ENCODE measurements around the gene RNF17.
"Not testable (repeated sequence)": the region's sequence is repeated elsewhere in the genome, so short reads cannot be mapped to it uniquely, and the experiment has no call there.

Gene RNF17

GRCh38 chr13:24821207-24821606, 57.2 kb downstream of the RNF17 start:
- Histone ChIP-seq H3K4me3 (no peak overlapping the region), H3K9me3 (peaks cover 0 to 4% (median 0%) of the 10 kb centered on the region in 3 donors), H3K4me1 (no peaks in the 10 kb centered on the region), H3K27ac (no peak overlapping the region), H3K27me3 (no peaks in the 10 kb centered on the region), H3K36me3 (no peaks in the 10 kb centered on the region)
- intact Hi-C loops (cut with DNase I; ENCODE audit: low total_unique reads): no loop called here
- TF ChIP-seq CTCF (IDR thresholded peaks at IDR 0.05): no peak
- DNase-seq: no peak

GRCh38 chr13:24822640-24823039, 58.7 kb downstream of the RNF17 start:
- Histone ChIP-seq H3K4me1 (no peaks in the 10 kb centered on the region), H3K27me3 (no peaks in the 10 kb centered on the region), H3K9me3 (peaks cover 0 to 4% (median 0%) of the 10 kb centered on the region in 3 donors), H3K27ac (no peak overlapping the region), H3K36me3 (no peaks in the 10 kb centered on the region), H3K4me3 (no peak overlapping the region)
- DNase-seq: no peak
- intact Hi-C loops (cut with DNase I; ENCODE audit: low total_unique reads): no loop called here
- TF ChIP-seq CTCF (IDR thresholded peaks at IDR 0.05): no peak

GRCh38 chr13:24823122-24823710, 59.2 kb downstream of the RNF17 start:
- H3K4me3 ChIP-seq: not testable (repeated sequence)

GRCh38 chr13:24827799-24828198, 63.8 kb downstream of the RNF17 start:
- Histone ChIP-seq H3K4me1 (no peaks in the 10 kb centered on the region), H3K9me3 (no peaks in the 10 kb centered on the region), H3K27ac (no peak overlapping the region), H3K36me3 (no peaks in the 10 kb centered on the region), H3K27me3 (no peaks in the 10 kb centered on the region), H3K4me3 (no peak overlapping the region)
- DNase-seq: no peak
- intact Hi-C loops (cut with DNase I; ENCODE audit: low total_unique reads): no loop called here
- TF ChIP-seq CTCF (IDR thresholded peaks at IDR 0.05): no peak

More at GRCh38 chr13:24823122-24823710, 59.2 kb downstream of the RNF17 start:
- H3K9me3 ChIP-seq; intact Hi-C loops (cut with DNase I; ENCODE audit: low total_unique reads); H3K4me1 ChIP-seq; H3K27me3 ChIP-seq; H3K36me3 ChIP-seq; DNase-seq; H3K27ac ChIP-seq: not testable (repeated sequence)

GRCh38 chr13:24834902-24835510, 71.0 kb downstream of the RNF17 start:
- TF ChIP-seq CTCF (IDR thresholded peaks at IDR 0.05): no peak
- intact Hi-C loops (cut with DNase I; ENCODE audit: low total_unique reads): no loop called here
- no peak for DNase-seq
- H3K4me3 ChIP-seq: no peak overlapping the region
- H3K9me3 ChIP-seq: no peaks in the 10 kb centered on the region
- peaks cover 0 to 3% of the 10 kb centered on the region in 2 donors for H3K27me3 ChIP-seq
- H3K27ac ChIP-seq: no peak overlapping the region
- H3K36me3 ChIP-seq: no peaks in the 10 kb centered on the region
- no peaks in the 10 kb centered on the region for H3K4me1 ChIP-seq

- H3K27me3 ChIP-seq; intact Hi-C loops (cut with DNase I; ENCODE audit: low total_unique reads); H3K9me3 ChIP-seq; H3K36me3 ChIP-seq; DNase-seq; H3K4me1 ChIP-seq; H3K27ac ChIP-seq; H3K4me3 ChIP-seq: not testable (repeated sequence)
Observed at GRCh38 chr13:24837528-24837927, 73.6 kb downstream of the RNF17 start.
